GM19328 (cell line): ENCODE data around the gene SUSD4.
"Not testable (repeated sequence)": the region's sequence is repeated elsewhere in the genome, so short reads cannot be mapped to it uniquely, and the experiment has no call there.

Experiments used
- ATAC-seq: cut with Tn5 transposase; IDR thresholded peaks from one replicate; pipeline ENCODE4 v1.9.1; 2021; ENCODE audit warnings: mild to moderate bottlenecking, moderate library complexity; ENCODE audit not compliant: unreplicated experiment

SUSD4 gene

DNA sequence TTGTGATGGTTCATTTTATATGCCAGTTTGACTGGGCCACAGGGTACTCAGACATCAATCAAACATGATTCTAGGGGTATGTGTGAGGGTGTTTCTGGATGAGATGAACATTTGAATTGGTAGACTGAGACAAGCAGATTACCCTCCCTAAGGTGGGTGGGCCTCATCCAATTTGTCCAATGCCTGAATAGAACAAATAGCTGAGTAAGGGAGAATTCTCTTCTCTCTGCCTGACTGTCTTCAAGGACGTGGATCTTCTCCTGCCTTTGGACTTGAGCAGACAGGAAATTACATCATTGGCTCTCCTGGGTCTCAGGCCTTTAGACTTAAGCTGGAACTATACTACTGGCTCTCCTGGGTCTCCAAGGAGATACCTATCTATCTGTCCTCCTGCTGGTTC lies 64.4 kb downstream of the SUSD4 start:
- ATAC-seq = no peak

- ATAC-seq = no peak
These were observed 65.3 kb downstream of the SUSD4 start for GRCh38 chr1:223298701-223299100.

DNA sequence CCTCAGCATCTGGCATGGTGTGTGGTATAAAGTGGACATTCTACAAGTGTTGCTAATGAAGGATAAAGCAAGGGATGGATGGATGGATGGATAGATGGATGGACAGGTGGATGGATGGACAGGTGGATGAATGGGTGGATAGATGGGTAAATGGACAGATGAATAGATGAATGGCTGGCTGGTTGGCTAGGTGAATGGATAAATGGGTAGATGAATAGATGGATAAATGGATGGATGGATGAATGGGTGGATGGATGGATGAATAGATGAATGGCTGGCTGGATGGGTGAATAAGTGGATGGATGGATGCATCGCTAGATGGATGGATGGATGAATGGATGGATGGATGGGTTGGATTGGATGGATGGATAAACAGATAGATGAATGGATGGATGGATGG lies 66.2 kb downstream of the SUSD4 start:
- no peak for ATAC-seq

DNA sequence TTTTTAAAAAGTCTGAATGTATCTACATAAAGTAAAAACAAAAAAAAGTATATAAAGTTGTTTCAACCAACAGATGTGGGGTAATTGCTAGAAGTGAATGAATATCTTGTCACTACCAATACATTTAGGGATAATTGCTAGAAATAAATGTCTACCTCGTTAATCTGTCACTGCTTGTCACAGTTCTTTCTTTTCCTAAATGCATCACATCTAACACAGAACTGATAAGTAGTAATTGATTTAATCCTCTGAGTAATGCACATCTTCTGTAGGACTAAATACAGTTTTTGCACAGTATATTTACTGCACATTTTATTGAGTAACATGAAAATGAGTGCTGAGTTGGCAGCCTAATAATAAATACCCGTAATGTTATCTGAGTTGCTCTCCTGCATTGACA lies 72.2 kb downstream of the SUSD4 start:
- no peak for ATAC-seq

DNA sequence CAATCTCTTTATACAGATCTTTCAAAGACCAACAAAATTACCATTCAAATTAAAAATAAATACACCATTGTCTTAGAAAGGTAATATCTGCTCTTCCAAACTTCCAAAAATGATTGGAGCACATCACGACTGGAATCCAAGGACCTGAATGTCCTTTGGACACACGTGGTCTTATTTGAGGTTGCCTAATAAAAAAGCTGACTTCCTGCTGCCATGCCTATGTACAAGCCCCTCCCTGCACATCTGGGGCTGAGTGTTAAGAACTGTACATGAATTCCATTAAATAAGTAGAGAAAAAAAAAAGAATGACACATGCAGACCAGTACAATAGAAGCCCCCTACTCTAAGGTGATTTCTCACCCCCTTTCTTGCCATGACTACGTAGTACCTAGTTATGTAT lies 73.6 kb downstream of the SUSD4 start:
- ATAC-seq = no peak

DNA sequence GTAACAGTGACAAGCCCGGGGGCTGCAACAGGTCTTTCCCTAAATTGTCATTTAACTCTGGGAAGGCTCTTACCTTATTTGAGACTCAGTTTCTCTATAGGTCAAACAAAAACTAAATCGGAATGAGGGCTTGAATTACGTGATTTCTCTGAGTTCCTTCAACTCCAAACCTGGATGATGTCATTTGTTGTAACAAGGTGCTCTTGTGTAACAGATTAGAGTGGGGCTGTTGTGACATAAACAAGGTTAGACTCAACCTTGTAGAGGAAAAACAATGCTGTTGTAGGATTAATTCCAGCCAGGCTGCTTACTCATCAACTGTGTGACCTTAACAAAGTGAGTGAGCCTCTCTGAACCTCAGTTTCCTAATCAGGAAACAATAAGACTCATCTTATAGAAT lies 74.4 kb downstream of the SUSD4 start:
- ATAC-seq = no peak

DNA sequence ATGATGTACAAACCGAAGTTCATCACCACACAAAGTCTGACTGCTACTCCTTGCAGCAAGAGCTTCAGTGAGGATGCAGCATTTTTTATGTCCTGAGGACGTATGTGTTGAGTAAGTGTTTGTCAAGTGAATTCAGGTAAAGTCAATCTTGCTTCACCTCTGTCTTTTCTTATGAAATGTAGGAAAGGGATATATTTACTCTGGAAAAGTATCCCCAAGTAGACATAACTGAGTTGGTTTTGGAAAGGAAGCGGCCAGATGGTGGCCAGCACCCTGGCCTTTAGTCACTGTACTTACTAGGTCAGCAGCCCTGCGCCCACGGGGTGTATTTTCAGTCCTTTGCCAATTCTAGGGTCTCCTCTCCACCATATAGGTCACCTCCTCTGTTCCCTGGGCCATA lies 75.2 kb downstream of the SUSD4 start:
- ATAC-seq = no peak

DNA sequence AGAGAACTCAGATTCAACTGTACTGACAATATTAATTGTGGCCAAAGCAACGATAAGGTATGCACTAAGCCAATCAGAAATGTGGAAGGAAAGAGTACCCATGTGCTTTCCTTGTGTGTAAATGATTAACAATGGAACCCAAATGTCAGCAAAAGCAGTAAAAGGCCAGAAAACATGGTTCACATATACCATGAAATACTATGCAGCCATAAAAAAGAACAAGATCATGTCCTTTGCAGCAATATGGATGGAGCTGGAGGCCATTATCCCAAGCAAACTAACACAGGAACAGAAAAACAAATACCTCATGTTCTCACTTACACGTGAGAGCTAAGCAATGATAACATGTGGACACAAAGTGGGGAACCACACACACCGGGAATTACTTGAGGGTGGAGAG lies 78.5 kb downstream of the SUSD4 start:
- no peak for ATAC-seq

- ATAC-seq = not testable (repeated sequence)
These were observed 80.3 kb downstream of the SUSD4 start for GRCh38 chr1:223283697-223284096.

DNA sequence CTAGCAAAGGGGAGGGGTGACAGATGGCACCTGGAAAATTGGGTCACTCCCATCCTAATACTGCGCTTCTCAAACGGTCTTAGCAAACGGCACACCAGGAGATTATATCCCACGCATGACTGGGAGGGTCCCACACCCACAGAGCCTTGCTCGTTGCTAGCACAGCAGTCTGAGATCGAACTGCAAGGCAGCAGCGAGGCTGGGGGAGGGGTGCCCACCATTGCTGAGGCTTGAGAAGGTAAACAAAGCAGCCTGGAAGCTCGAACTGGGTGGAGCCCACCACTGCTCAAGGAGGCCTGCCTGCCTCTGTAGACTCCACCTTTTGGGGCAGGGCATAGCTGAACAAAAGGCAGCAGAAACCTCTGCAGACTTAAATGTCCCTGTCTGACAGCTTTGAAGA lies 85.7 kb downstream of the SUSD4 start:
- ATAC-seq = not testable (repeated sequence)

DNA sequence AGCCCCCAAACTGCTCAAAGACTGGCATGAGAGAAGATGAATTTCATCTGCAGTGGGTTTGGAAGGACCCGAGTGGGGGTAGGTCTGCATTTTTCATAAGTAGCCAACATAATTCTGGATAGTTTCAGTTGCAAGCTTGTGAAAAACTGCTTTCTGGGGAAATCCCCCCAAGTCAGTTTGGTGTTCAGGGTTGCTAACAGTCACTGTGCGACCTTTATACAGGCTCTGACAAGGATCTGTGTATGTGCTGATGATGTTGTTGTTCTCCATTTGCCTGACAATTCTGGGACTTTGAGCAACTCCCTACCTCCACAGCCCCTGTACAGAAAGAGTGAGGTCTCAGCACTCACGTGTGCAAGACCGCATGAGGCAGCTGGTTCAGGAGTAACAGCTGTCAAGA lies 87.9 kb downstream of the SUSD4 start:
- no peak for ATAC-seq

- ATAC-seq = no peak
These were observed 90.5 kb downstream of the SUSD4 start for GRCh38 chr1:223273511-223273910.

DNA sequence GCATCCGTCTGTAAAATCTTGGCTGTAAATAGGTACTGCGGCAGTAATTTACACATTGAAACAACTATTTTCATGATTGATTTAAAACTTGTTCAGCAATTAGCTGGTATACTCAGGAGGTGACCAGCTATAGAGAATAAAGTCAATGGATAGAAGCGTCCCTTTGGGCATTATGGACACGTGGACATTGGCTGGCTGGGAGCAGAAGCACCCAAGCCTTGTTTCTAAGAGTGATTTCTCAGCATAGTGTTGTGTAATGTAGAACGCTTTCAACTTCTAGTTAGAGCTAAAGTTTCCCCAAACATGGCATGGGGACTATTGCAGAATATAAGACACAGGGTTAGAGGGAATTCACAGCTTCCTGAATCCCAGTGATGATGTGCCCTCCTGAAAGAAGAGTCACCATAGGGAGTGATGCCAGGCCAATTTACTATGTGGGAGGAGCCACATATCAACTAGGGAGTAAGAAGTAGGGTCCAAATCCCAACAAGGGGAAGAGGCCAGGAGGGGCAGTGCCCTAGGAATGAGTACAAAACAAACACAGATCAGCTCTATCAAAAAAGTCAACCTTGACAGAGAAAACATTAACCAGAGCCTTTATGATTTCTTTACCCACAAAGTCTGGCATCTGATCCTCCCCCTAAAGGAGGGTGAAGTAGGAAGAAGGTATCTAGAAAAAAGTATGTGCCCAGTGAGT lies 92.7 kb downstream of the SUSD4 start:
- ATAC-seq = no peak

- ATAC-seq = no peak
These were observed 93.8 kb downstream of the SUSD4 start for GRCh38 chr1:223270155-223270554.

- no peak for ATAC-seq
These were observed 95.0 kb downstream of the SUSD4 start for GRCh38 chr1:223269006-223269405.

DNA sequence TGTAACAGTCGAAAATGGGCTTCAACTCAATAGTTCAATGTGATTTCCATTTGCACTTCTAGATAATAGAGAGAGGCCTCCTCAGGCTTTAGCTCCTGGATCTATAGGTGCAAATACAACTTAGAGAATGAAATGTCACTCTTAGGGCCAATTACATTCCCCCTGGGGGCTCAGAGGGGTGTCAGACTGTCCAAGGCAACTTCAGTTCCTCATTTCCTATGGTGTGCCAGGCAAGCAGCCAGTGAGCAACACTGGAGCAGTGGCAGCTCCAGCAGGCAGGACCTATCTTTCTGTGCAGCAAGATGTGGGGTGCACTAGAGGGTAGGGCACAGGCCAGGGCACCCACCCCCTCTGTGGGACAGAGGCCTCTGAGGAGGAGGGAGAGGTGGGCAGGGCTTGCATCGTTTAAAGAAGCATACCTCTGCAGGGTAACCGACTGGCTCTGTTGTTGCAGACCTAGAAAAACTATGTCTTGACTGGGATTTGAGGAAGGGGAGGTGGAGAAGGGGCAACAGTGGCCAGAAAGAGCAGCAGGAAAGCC lies 97.3 kb downstream of the SUSD4 start:
- ATAC-seq = no peak

GRCh38 chr1:223264983-223265908 lies 98.7 kb downstream of the SUSD4 start:
- no peak for ATAC-seq

GRCh38 chr1:223264529-223264928 lies 99.4 kb downstream of the SUSD4 start:
- ATAC-seq = no peak

- ATAC-seq = no peak
These were observed 102.1 kb downstream of the SUSD4 start for GRCh38 chr1:223261914-223262313.

- no peak for ATAC-seq
These were observed 103.3 kb downstream of the SUSD4 start for GRCh38 chr1:223260712-223261111.

- no peak for ATAC-seq
These were observed 104.5 kb downstream of the SUSD4 start for GRCh38 chr1:223259462-223259861.

DNA sequence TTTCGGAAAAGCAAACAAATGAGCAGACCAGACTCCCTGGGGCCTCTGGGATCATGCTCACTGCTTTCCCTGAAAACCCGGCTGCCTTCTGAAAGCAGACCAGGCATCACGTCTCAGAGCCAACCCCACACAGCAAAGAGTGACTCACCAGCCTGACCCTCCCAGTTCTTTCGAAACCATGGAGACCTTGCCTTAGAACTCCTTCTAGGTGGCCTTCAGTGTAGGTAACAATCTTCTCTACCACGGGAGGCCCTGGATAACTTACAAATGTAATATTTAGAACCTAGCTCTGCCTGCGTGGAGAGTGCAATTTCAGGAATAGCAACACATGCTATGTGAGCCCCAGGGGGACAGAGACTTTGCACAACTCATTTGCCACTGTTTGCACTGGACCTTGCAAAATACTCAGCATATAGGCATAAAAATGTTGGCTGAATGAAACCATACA lies 105.2 kb downstream of the SUSD4 start:
- no peak for ATAC-seq
